ENCODE results near the gene UNC13B. TPM values are rescaled to one million over a fixed set of nuclear protein-coding genes. Genes with fewer than 3 reads are reported as not detected.

UNC13B gene
- total and polyA plus RNA-seq, 9 of the 15 experiments (the other 6 are each of a cell fraction or from before 2014, with no cell fraction given) = 2.4 to 11.5 (median 8.6) TPM

- ChIA-PET CTCF (ENCODE audit: low intra/inter-chr PET ratio) (no interaction called here), POLR2A (no interaction called here)
- no TSS peak for BruUV-seq (replicated peaks)
- intact Hi-C loops (cut with micrococcal nuclease) = no loop called here
- Histone ChIP-seq H4K20me1 (replicated peaks; ENCODE audit: control insufficient read depth, insufficient read depth, low read length) (no peaks in the 10 kb centered on the region), H3K36me3 (ENCODE audit: control insufficient read depth, insufficient read depth, low read length) (no peaks in the 10 kb centered on the region), H3K4me2 (ENCODE audit: insufficient read depth, low read length) (no peak overlapping the region), H3K27ac (ENCODE audit: extremely low read depth, low read depth, low read length) (no peak overlapping the region), H3K9me3 (replicated peaks; ENCODE audit: control insufficient read depth, insufficient read depth, low read depth, low read length) (no peaks in the 10 kb centered on the region), H2AFZ (ENCODE audit: low read depth, low read length) (no peak overlapping the region), H3K4me3 (no peak overlapping the region), H3K79me2 (ENCODE audit: control insufficient read depth, insufficient read depth, low read length) (no peaks in the 10 kb centered on the region), H3K4me1 (replicated peaks in 1 of 2; ENCODE audit: control insufficient read depth in 2 of 2, insufficient read depth in 2 of 2, low read length in 2 of 2) (no peaks in the 10 kb centered on the region), H3K9ac (ENCODE audit: insufficient read depth in 1 of 2, low read depth in 2 of 2, low read length in 2 of 2) (no peak overlapping the region), H3K9me1 (ENCODE audit: control insufficient read depth, insufficient read depth, low read length) (no peaks in the 10 kb centered on the region), H3K27me3 (ENCODE audit: control insufficient read depth in 2 of 2, insufficient read depth in 2 of 2, low read length in 2 of 2) (no peaks in the 10 kb centered on the region)
- DNase-seq (ENCODE audit: extremely low read depth in 1 of 4, low spot score in 3 of 4) = no peak
- in situ Hi-C loops (cut with MboI) = no loop called here
- no peak for FAIRE-seq
- ATAC-seq = no peak
- WGBS (ENCODE audit: insufficient coverage, low coverage, missing lambda C conversion rate) = 57% methylated on average over 3 of the region's 4 CpGs
- no peak for TF ChIP-seq SAFB (IDR thresholded peaks at IDR 0.05; ENCODE audit: borderline replicate concordance, low read depth, low read length)
- TF ChIP-seq AFF4 (CRISPR knock-in tag; IDR thresholded peaks at IDR 0.05) = no peak
- TF ChIP-seq HBP1 (CRISPR knock-in tag; IDR thresholded peaks at IDR 0.05) = no peak
- TF ChIP-seq NR0B1 (IDR thresholded peaks at IDR 0.05; ENCODE audit: partially characterized antibody) = no peak
- no peak for TF ChIP-seq RERE (CRISPR knock-in tag; IDR thresholded peaks at IDR 0.05; ENCODE audit: borderline replicate concordance)
- TF ChIP-seq RNF2 (IDR thresholded peaks at IDR 0.05) = no peak
- TF ChIP-seq POLR2A (conservative IDR thresholded peaks at IDR 0.05) = no peak
Observed at GRCh38 chr9:35198191-35198590, 36.4 kb downstream of the UNC13B start.
